ENCODE data around the gene XPO4. TPM values are rescaled to one million over a fixed set of nuclear protein-coding genes. Genes with fewer than 3 reads are reported as not detected.
A peak's percentile ranks its signal among the peaks of the same experiment; 100 is the strongest.

XPO4 gene
- total RNA-seq, 4 donors from 2014 or later = 4.9 to 35.4 (median 13.3) TPM

DNA sequence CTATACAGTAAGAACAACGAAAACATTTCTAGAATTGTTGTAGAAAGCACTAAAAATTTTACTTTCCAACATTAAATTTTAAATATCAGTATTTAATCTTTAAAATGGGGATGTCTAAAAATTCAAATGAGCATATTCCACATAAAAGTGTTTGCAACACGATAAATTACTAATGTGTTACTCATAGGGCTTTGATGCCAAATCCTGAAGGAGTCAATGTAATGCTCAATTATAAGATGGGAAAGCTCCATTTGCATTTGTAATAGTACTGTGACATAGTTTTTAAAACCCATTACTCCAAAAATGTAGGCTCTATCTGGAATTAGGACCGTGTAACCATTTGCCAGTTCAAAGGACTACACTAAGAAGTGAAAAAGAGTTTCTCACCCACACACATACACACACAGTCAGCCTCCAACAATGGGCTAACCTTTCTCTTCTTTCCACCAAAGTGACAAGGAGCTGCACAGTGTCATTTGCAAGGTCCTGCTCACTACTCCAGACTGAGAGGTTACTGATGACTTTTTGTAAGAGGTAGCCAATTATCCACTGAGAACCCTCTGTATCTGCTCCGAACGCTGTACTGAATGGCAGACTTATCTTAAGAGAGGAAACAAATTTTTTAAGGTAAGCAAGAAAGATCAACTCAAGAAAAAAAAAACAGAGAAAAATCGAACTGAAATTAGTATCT, 102.7 kb downstream of the XPO4 start:
- DNase-seq = no peak
- no peaks in the 10 kb centered on the region for H3K4me1 ChIP-seq
- H3K27me3 ChIP-seq = no peaks in the 10 kb centered on the region
- H3K9me3 ChIP-seq = no peaks in the 10 kb centered on the region
- no peak overlapping the region for H3K27ac ChIP-seq
- intact Hi-C loops (cut with DNase I; ENCODE audit: low total_unique reads) = no loop called here
- no peak for TF ChIP-seq POLR2A (IDR thresholded peaks at IDR 0.05)
- TF ChIP-seq, protein P1, sequence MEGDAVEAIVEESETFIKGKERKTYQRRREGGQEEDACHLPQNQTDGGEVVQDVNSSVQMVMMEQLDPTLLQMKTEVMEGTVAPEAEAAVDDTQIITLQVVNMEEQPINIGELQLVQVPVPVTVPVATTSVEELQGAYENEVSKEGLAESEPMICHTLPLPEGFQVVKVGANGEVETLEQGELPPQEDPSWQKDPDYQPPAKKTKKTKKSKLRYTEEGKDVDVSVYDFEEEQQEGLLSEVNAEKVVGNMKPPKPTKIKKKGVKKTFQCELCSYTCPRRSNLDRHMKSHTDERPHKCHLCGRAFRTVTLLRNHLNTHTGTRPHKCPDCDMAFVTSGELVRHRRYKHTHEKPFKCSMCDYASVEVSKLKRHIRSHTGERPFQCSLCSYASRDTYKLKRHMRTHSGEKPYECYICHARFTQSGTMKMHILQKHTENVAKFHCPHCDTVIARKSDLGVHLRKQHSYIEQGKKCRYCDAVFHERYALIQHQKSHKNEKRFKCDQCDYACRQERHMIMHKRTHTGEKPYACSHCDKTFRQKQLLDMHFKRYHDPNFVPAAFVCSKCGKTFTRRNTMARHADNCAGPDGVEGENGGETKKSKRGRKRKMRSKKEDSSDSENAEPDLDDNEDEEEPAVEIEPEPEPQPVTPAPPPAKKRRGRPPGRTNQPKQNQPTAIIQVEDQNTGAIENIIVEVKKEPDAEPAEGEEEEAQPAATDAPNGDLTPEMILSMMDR (IDR thresholded peaks at IDR 0.05) = no peak
- no peaks in the 10 kb centered on the region for H3K36me3 ChIP-seq
- no peak overlapping the region for H3K4me3 ChIP-seq

GRCh38 chr13:20798027-20798426, 104.5 kb downstream of the XPO4 start:
- TF ChIP-seq, protein P1 (IDR thresholded peaks at IDR 0.05) = no peak
- no peak for TF ChIP-seq POLR2A (IDR thresholded peaks at IDR 0.05)
- intact Hi-C loops (cut with DNase I; ENCODE audit: low total_unique reads) = no loop called here
- Histone ChIP-seq H3K9me3 (no peaks in the 10 kb centered on the region), H3K27ac (peak overlapping the region in 1 of 2 donors; percentile 76), H3K4me3 (no peak overlapping the region), H3K27me3 (no peaks in the 10 kb centered on the region), H3K4me1 (no peaks in the 10 kb centered on the region), H3K36me3 (no peaks in the 10 kb centered on the region)
- no peak for DNase-seq

- no peaks in the 10 kb centered on the region for H3K36me3 ChIP-seq
- no peaks in the 10 kb centered on the region for H3K27me3 ChIP-seq
- DNase-seq = no peak
- no peaks in the 10 kb centered on the region for H3K9me3 ChIP-seq
- peak overlapping the region in 1 of 2 donors; percentile 76 for H3K27ac ChIP-seq
- no peaks in the 10 kb centered on the region for H3K4me1 ChIP-seq
- intact Hi-C loops (cut with DNase I; ENCODE audit: low total_unique reads) = no loop called here
- TF ChIP-seq, protein P1 (IDR thresholded peaks at IDR 0.05) = no peak
- TF ChIP-seq POLR2A (IDR thresholded peaks at IDR 0.05) = no peak
- no peak overlapping the region for H3K4me3 ChIP-seq
Measured at GRCh38 chr13:20796791-20797508, 105.6 kb downstream of the XPO4 start.

- no peaks in the 10 kb centered on the region for H3K36me3 ChIP-seq
Measured at GRCh38 chr13:20789665-20790064, 112.9 kb downstream of the XPO4 start.

More at GRCh38 chr13:20789665-20790064, 112.9 kb downstream of the XPO4 start:
- TF ChIP-seq, protein P1 (IDR thresholded peaks at IDR 0.05) = no peak
- TF ChIP-seq POLR2A (IDR thresholded peaks at IDR 0.05) = no peak
- no peak overlapping the region for H3K27ac ChIP-seq
- no peaks in the 10 kb centered on the region for H3K27me3 ChIP-seq
- no peak overlapping the region for H3K4me3 ChIP-seq
- H3K9me3 ChIP-seq = no peaks in the 10 kb centered on the region
- intact Hi-C loops (cut with DNase I; ENCODE audit: low total_unique reads) = no loop called here
- DNase-seq = no peak
- H3K4me1 ChIP-seq = no peaks in the 10 kb centered on the region
